IMR-90 (cell line): ENCODE data around the gene ZCCHC7. TPM values are rescaled to one million over a fixed set of nuclear protein-coding genes. Genes with fewer than 3 reads are reported as not detected.

Source experiments
- ATAC-seq: fragments of 200-7000 bp; cut with Tn5 transposase; 2 replicates; pipeline ENCODE4 v1.9.1; 2020; ENCODE audit warnings: low read depth, mild to moderate bottlenecking, moderate library complexity
- BruUV-seq: library from RNA; stranded (reverse); fragments of 400-500 nt; replicated peaks from 2 replicates; lab custom pipeline; 2021; lab: Mats Ljungman, UMichigan
- CTCF ChIA-PET: fragments of 300-600 bp; formaldehyde crosslinking; extraction: SDS; loops from one replicate; lab custom pipeline; 2021; ENCODE audit warnings: antibody characterized with exemption; lab: Yijun Ruan, JAX
- POLR2A ChIA-PET: fragments of 300-600 bp; sonication (Branson Sonifier 250); formaldehyde crosslinking; loops from one replicate; lab custom pipeline; 2022; ENCODE audit warnings: antibody characterized with exemption; ENCODE audit not compliant: unreplicated experiment; lab: Charles Lee
- DNase-seq: peaks from one replicate; pipeline ENCODE4 v3.0.0; 2013
- H2AFZ ChIP-seq: replicated peaks from 2 replicates; pipeline ENCODE3; 2013; ENCODE audit warnings: low read length, mild to moderate bottlenecking; ENCODE audit not compliant: poor library complexity
- H2AK5ac ChIP-seq: 2 replicates; pipeline ENCODE4 v1.6.1; 2013; ENCODE audit warnings: low read depth, low read length, inconsistent platforms
- H2AK9ac ChIP-seq: replicated peaks from 2 replicates; pipeline ENCODE3; 2013; ENCODE audit warnings: mild to moderate bottlenecking, low read depth, low read length, moderate library complexity; ENCODE audit not compliant: poor library complexity
- H2BK120ac ChIP-seq: 2 replicates; pipeline ENCODE4 v1.6.1; 2013; ENCODE audit warnings: low read depth, low read length, inconsistent platforms
- H2BK15ac ChIP-seq: 3 replicates; pipeline ENCODE4 v1.6.1; 2013; ENCODE audit warnings: low read depth, low read length, inconsistent platforms
- H2BK20ac ChIP-seq: 2 replicates; pipeline ENCODE4 v1.6.1; 2013; ENCODE audit warnings: low read depth, mild to moderate bottlenecking, inconsistent platforms, low read length, moderate library complexity
- H2BK5ac ChIP-seq: 2 replicates; pipeline ENCODE4 v1.6.1; 2013; ENCODE audit warnings: mild to moderate bottlenecking, low read depth, low read length, inconsistent platforms; ENCODE audit not compliant: poor library complexity, severe bottlenecking
- H3K14ac ChIP-seq: replicated peaks from 2 replicates; pipeline ENCODE4 v1.6.1; 2013; ENCODE audit warnings: low read depth, low read length, inconsistent platforms
- H3K18ac ChIP-seq: 2 replicates; pipeline ENCODE4 v1.6.1; 2013; ENCODE audit warnings: low read depth, low read length, control low read depth
- H3K23ac ChIP-seq: 2 replicates; pipeline ENCODE4 v1.6.1; 2013; ENCODE audit warnings: low read depth, low read length, inconsistent platforms
- H3K27ac ChIP-seq: 2 replicates; pipeline ENCODE4 v1.5.1; 2013; ENCODE audit warnings: mild to moderate bottlenecking, control low read depth, low read length; ENCODE audit not compliant: insufficient read depth
- H3K27me3 ChIP-seq: 2 replicates; pipeline ENCODE4 v1.6.1; 2013; ENCODE audit warnings: low read length; ENCODE audit not compliant: control insufficient read depth, insufficient read depth
- H3K36me3 ChIP-seq: 2 replicates; pipeline ENCODE4 v1.6.1; 2013; ENCODE audit warnings: low read length, mixed read lengths; ENCODE audit not compliant: control insufficient read depth, insufficient read depth
- H3K4ac ChIP-seq: 2 replicates; pipeline ENCODE4 v1.6.1; 2013; ENCODE audit warnings: low read depth, low read length, inconsistent platforms
- H3K4me1 ChIP-seq: 2 replicates; pipeline ENCODE4 v1.6.1; 2013; ENCODE audit warnings: low read length, mixed read lengths; ENCODE audit not compliant: control insufficient read depth, insufficient read depth
- H3K4me2 ChIP-seq: 2 replicates; pipeline ENCODE4 v1.6.1; 2013; ENCODE audit warnings: low read depth, mild to moderate bottlenecking, control low read depth, low read length, moderate library complexity
- H3K4me3 ChIP-seq: 2 replicates; pipeline ENCODE4 v1.5.1; 2013; ENCODE audit warnings: low read depth, mild to moderate bottlenecking, control low read depth, low read length, moderate library complexity; ENCODE audit not compliant: insufficient read depth
- H3K56ac ChIP-seq: 2 replicates; pipeline ENCODE4 v1.6.1; 2013; ENCODE audit warnings: low read length, inconsistent platforms; ENCODE audit not compliant: insufficient read depth; ENCODE audit errors: extremely low read depth
- H3K79me1 ChIP-seq, 2 experiments: 2 replicates each; pipeline ENCODE4 v1.6.1; 2013; ENCODE audit warnings: low read length in 2 of 2, inconsistent platforms in 1 of 2, low read depth in 1 of 2
- H3K9ac ChIP-seq: 2 replicates; pipeline ENCODE4 v1.6.1; 2013; ENCODE audit warnings: low read depth, low read length, control low read depth
- H3K9me1 ChIP-seq: 2 replicates; pipeline ENCODE4 v1.6.1; 2013; ENCODE audit warnings: low read length, inconsistent platforms; ENCODE audit not compliant: insufficient read depth
- H3K9me3 ChIP-seq: 2 replicates; pipeline ENCODE4 v1.6.1; 2013; ENCODE audit warnings: low read length; ENCODE audit not compliant: control insufficient read depth, insufficient read depth
- H4K20me1 ChIP-seq: 2 replicates; pipeline ENCODE4 v1.6.1; 2013; ENCODE audit warnings: low read length, inconsistent platforms; ENCODE audit not compliant: insufficient read depth
- H4K5ac ChIP-seq: 2 replicates; pipeline ENCODE4 v1.6.1; 2013; ENCODE audit warnings: mild to moderate bottlenecking, low read depth, low read length, control low read depth
- H4K8ac ChIP-seq, 2 experiments: 2 replicates each; pipeline ENCODE4 v1.6.1; 2013; ENCODE audit warnings: low read depth in 2 of 2, low read length in 2 of 2, control low read depth in 1 of 2, inconsistent platforms in 1 of 2
- H4K91ac ChIP-seq: 2 replicates; pipeline ENCODE4 v1.6.1; 2013; ENCODE audit warnings: low read depth, low read length, inconsistent platforms; ENCODE audit not compliant: insufficient read depth
- MAFK ChIP-seq: IDR thresholded peaks from 2 replicates; pipeline ENCODE4 v1.6.1; 2012; ENCODE audit warnings: low read depth, low read length, improper control_type of control experiment
- RFX5 ChIP-seq: IDR thresholded peaks from 2 replicates; pipeline ENCODE4 v1.8.0; 2012; ENCODE audit warnings: low read depth, mild to moderate bottlenecking, low read length, moderate library complexity
- WGBS, 2 experiments: methylation state at CpG; one replicate each; pipeline versions ENCODE4 v1.1.5 to v1.1.7; 2013; ENCODE audit warnings: missing lambda C conversion rate in 2 of 2; ENCODE audit not compliant: insufficient read length in 1 of 2; ENCODE audit errors: extremely low coverage in 2 of 2; 5-methylcytosine and 5-hydroxymethylcytosine counted together
- dilution Hi-C: fragments of 300-500 bp; cut with HindIII; formaldehyde crosslinking; loops from one replicate; pipeline ENCODE4 v1.14.3; 2018; ENCODE audit warnings: low sequenced_read_pairs; ENCODE audit not compliant: unreplicated experiment
- in situ Hi-C: fragments of 300-500 bp; cut with MboI; formaldehyde crosslinking; loops from 3 replicates; pipeline ENCODE4 v1.14.3; 2019; ENCODE audit warnings: low sequenced_read_pairs, inconsistent platforms, mixed read lengths
- intact Hi-C: fragments of 100-400 bp; cut with micrococcal nuclease; formaldehyde crosslinking; loops from 2 replicates; pipeline ENCODE4 v1.10.0; 2022
- polyA plus RNA-seq, 3 experiments: library from polyadenylated mRNA; depleted of rRNA; stranded (reverse); fragments of >200 nt; gene quantifications; 2 replicates each; pipeline ENCODE4 v1.2.3, GENCODE V29; 2012; ENCODE audit warnings: low replicate concordance in 1 of 3
- total RNA-seq: library from RNA; depleted of rRNA; stranded (reverse); fragments of >200 nt; gene quantifications from 2 replicates; pipeline ENCODE4 v1.2.3, GENCODE V29; 2012
- TF ChIP-seq, protein P1 (sequence below): fragments of 150-350 bp; IDR thresholded peaks from 2 replicates; pipeline ENCODE4 v1.6.1; 2016; ENCODE audit warnings: low read depth, mild to moderate bottlenecking, low read length, moderate library complexity, borderline replicate concordance

The ZCCHC7 gene
- total and polyA plus RNA-seq, 2 of the 4 experiments (the other 2 are of a cell fraction), result 13.6 to 28.7 TPM

GRCh38 chr9:37156781-37157356 lies 36.5 kb downstream of the ZCCHC7 start:
- POLR2A ChIA-PET, result no interaction called here
- no peak overlapping the region for H3K23ac ChIP-seq
- H3K9me3 ChIP-seq, result no peaks in the 10 kb centered on the region
- no peaks in the 10 kb centered on the region for H3K4me1 ChIP-seq
- ATAC-seq (no peak), DNase-seq (peak; percentile 38)
- H3K9me1 ChIP-seq, result no peaks in the 10 kb centered on the region; the same call in 1 of the 2 replicates
- no peak overlapping the region for H2BK20ac ChIP-seq
- no peak overlapping the region for H4K5ac ChIP-seq
- CTCF ChIA-PET, result no interaction called here
- H3K4me3 ChIP-seq, result no peak overlapping the region
- TF ChIP-seq MAFK, result peak; percentile 19; the same call in 1 of the 2 replicates
- TF ChIP-seq, protein P1, sequence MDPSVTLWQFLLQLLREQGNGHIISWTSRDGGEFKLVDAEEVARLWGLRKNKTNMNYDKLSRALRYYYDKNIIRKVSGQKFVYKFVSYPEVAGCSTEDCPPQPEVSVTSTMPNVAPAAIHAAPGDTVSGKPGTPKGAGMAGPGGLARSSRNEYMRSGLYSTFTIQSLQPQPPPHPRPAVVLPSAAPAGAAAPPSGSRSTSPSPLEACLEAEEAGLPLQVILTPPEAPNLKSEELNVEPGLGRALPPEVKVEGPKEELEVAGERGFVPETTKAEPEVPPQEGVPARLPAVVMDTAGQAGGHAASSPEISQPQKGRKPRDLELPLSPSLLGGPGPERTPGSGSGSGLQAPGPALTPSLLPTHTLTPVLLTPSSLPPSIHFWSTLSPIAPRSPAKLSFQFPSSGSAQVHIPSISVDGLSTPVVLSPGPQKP, result no peak
- TF ChIP-seq RFX5, result no peak
- H3K18ac ChIP-seq, result no peak overlapping the region
- H3K14ac ChIP-seq, result no peak overlapping the region
- no peak overlapping the region for H2BK120ac ChIP-seq
- H3K36me3 ChIP-seq, result peaks cover 10% of the 10 kb centered on the region
- no peaks in the 10 kb centered on the region; the same call in 1 of the 2 replicates for H4K20me1 ChIP-seq
- no peak overlapping the region for H3K4me2 ChIP-seq
- no peak overlapping the region for H2AK5ac ChIP-seq
- no peaks in the 10 kb centered on the region for H3K27me3 ChIP-seq
- intact Hi-C loops (no loop called here), in situ Hi-C loops (no loop called here), dilution Hi-C loops (no loop called here)
- H3K9ac ChIP-seq, result no peak overlapping the region
- no peak overlapping the region for H3K27ac ChIP-seq
- H2AFZ ChIP-seq, result no peak overlapping the region
- WGBS, 2 experiments, result no CpG with 5 or more reads among the region's 4 CpGs
- no TSS peak for BruUV-seq
- no peak overlapping the region for H4K8ac ChIP-seq
- H2BK5ac ChIP-seq, result no peak overlapping the region
- H2AK9ac ChIP-seq, result no peak overlapping the region
- no peak overlapping the region for H2BK15ac ChIP-seq
- H3K4ac ChIP-seq, result no peak overlapping the region
- H3K56ac ChIP-seq, result no peak overlapping the region
- peaks cover 8 to 30% of the 10 kb centered on the region in 2 experiments for H3K79me1 ChIP-seq
- H4K91ac ChIP-seq, result no peak overlapping the region
